Astrocyte of the spinal cord (primary cell): Measurements from ENCODE around the gene TMEM88.

ENCODE experiments used
- DNase-seq: peaks from one replicate; pipeline ENCODE4 v3.0.0; 2011; ENCODE audit warnings: low read depth, low spot score
- H3K4me3 ChIP-seq: 2 replicates; pipeline ENCODE4 v1.5.1; 2011; ENCODE audit warnings: low read depth, mild to moderate bottlenecking, low read length, moderate library complexity
- in situ Hi-C: cut with HindIII; loops from 2 replicates; pipeline ENCODE4 v1.10.0; 2017; ENCODE audit warnings: low sequenced_read_pairs
- TF ChIP-seq, protein P1 (sequence below): IDR thresholded peaks from 2 replicates; pipeline ENCODE4 v1.5.1; 2012; ENCODE audit warnings: low read depth, mild to moderate bottlenecking, low read length, inconsistent platforms

TMEM88 gene

DNA sequence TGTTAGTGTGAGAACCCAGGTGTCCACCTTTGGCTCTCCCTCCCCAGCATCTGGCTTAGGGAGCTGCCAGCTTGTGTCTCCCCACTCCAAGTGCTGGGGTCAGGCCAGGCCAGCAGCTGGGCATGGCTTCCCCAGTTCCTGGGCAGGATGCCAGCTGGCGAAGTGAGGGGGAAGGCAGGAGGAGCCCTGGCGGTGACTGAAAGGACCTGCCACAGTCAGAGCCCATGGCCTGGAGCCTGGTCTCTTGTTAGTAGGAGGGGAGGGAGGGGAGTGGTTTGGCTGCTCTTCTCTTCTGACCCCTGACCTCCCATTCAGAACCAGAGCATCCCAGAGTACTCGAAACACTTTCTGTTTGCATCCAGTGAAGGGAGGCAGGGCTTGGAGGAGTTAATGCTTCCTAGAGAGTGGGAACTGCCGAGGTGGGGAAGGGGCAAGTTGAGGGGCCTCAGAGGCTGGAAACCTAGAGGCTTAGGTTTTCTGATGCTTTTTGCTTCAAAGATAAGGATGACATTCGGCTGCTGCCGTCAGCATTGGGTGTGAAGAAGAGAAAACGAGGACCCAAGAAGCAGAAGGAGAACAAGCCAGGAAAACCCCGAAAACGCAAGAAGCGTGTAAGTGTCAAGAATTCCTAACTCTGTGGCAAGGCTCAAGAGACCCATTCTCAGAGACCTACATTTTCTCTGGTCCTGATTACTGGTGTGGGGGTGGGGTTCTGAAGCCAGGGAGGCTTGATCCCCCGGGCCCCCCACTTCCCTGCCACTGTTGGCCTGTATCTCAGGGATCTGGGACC, 34.5 kb downstream of the TMEM88 start:
- peak; percentile 85 for DNase-seq
- TF ChIP-seq, protein P1, sequence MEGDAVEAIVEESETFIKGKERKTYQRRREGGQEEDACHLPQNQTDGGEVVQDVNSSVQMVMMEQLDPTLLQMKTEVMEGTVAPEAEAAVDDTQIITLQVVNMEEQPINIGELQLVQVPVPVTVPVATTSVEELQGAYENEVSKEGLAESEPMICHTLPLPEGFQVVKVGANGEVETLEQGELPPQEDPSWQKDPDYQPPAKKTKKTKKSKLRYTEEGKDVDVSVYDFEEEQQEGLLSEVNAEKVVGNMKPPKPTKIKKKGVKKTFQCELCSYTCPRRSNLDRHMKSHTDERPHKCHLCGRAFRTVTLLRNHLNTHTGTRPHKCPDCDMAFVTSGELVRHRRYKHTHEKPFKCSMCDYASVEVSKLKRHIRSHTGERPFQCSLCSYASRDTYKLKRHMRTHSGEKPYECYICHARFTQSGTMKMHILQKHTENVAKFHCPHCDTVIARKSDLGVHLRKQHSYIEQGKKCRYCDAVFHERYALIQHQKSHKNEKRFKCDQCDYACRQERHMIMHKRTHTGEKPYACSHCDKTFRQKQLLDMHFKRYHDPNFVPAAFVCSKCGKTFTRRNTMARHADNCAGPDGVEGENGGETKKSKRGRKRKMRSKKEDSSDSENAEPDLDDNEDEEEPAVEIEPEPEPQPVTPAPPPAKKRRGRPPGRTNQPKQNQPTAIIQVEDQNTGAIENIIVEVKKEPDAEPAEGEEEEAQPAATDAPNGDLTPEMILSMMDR, result peak; percentile 40
- in situ Hi-C loops, result no loop called here
- no peak overlapping the region for H3K4me3 ChIP-seq

DNA sequence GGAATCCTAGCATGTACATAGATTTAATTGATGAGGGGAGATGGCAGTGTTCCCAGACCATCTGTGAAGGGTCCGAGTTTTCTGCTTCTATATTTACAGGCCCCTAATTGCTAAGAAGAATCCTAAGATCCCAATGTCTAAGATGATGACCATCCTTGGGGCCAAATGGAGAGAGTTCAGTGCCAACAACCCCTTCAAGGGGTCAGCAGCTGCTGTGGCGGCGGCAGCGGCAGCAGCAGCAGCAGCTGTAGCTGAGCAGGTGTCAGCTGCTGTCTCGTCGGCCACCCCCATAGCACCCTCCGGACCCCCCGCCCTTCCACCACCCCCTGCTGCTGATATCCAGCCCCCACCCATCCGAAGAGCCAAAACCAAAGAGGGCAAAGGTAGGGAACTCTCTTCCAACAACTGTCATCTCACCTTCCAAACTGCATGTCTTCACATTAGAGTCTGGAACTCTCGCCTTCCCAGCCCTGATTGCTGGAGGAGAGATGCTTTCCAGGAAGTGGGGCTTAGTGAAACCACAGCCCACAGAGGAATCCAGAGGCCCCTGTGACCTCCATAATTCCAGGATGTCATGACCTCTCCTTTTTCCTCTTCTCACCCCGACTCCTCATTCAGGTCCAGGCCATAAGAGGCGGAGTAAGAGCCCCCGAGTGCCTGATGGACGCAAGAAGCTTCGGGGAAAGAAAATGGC, 38.5 kb downstream of the TMEM88 start:
- in situ Hi-C loops, result no loop called here
- H3K4me3 ChIP-seq, result no peak overlapping the region
- TF ChIP-seq, protein P1, result no peak
- DNase-seq, result no peak

DNA sequence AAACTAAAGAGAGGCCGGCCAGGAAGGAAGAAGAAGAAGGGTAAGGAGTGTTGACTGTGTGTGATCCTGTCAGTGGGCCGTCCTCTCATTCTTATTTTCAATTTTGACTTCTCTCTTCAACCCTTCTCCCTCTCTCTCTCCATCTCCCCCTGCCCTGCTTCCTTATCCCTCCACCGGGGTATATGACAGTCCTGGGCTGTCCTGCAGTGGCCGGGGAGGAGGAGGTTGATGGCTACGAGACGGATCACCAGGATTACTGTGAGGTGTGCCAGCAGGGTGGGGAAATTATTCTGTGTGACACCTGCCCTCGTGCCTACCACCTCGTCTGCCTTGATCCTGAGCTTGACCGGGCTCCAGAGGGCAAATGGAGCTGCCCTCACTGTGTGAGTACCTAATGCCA, 39.4 kb downstream of the TMEM88 start:
- TF ChIP-seq, protein P1, result no peak
- in situ Hi-C loops, result no loop called here
- DNase-seq, result no peak

GRCh38 chr17:7894866-7895265, 40.0 kb downstream of the TMEM88 start:
- no peak overlapping the region for H3K4me3 ChIP-seq
- TF ChIP-seq, protein P1, result no peak
- DNase-seq, result no peak
- in situ Hi-C loops, result no loop called here

More for the DNA sequence above, 39.4 kb downstream of the TMEM88 start:
- H3K4me3 ChIP-seq, result no peak overlapping the region

DNA sequence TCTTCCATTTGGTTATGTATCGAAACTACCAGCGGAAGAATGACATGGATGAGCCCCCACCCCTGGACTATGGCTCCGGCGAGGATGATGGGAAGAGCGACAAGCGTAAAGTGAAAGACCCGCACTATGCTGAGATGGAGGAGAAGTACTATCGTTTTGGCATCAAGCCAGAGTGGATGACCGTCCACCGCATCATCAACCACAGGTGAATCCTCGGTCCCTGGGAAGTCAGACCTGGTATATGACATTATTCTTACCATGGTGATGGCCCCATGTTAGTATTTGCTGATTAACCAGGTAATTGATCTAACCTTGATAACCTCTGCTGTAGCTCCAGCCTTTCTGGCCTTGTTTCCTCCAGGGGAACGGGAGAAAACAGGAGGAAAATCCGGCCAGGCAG, 42.2 kb downstream of the TMEM88 start:
- H3K4me3 ChIP-seq, result no peak overlapping the region
- in situ Hi-C loops, result no loop called here
- DNase-seq, result no peak
- TF ChIP-seq, protein P1, result no peak

GRCh38 chr17:7897773-7898172, 42.9 kb downstream of the TMEM88 start:
- TF ChIP-seq, protein P1, result peak; percentile 36
- H3K4me3 ChIP-seq, result no peak overlapping the region
- peak; percentile 55 for DNase-seq
- in situ Hi-C loops, result no loop called here
